ENCODE results near the gene FLT4. TPM values are rescaled to one million over a fixed set of nuclear protein-coding genes. Genes with fewer than 3 reads are reported as not detected.

Gene FLT4
- total RNA-seq, 1 experiment from 2014 or later = 6.3 TPM

- Mint-ChIP-seq H3K27ac (no peak overlapping the region; a peak in 1 of 7 replicates), H3K36me3 (ENCODE audit: insufficient read depth in 1 of 3, low read depth in 3 of 3) (no peaks in the 10 kb centered on the region; a peak in 1 of 7 replicates), H3K4me1 (no peaks in the 10 kb centered on the region; a peak in 1 of 4 replicates), H3K9me3 (no peaks in the 10 kb centered on the region; a peak in 1 of 5 replicates), H3K27me3 (ENCODE audit: low read depth) (peaks cover 2% of the 10 kb centered on the region; the same call in 1 of the 2 replicates), H3K4me3 (no peak overlapping the region)
- Histone ChIP-seq H2AK5ac (ENCODE audit: insufficient read length, low read length) (no peak overlapping the region), H4K20me1 (ENCODE audit: control insufficient read depth, insufficient read depth, insufficient read length) (no peaks in the 10 kb centered on the region), H2AFZ (ENCODE audit: low read length) (no peak overlapping the region), H3K56ac (ENCODE audit: insufficient read length, low read depth, low read length) (no peak overlapping the region), H4K8ac (replicated peaks; ENCODE audit: insufficient read length, low read depth, low read length) (no peak overlapping the region), H3K23me2 (ENCODE audit: insufficient read length, low read depth, low read length, poor library complexity, severe bottlenecking) (no peaks in the 10 kb centered on the region), H4K91ac (ENCODE audit: insufficient read length, low read depth, low read length) (no peak overlapping the region), H2BK20ac (ENCODE audit: low read depth, low read length, poor library complexity, severe bottlenecking) (no peak overlapping the region), H3K27ac (ENCODE audit: insufficient read length, low read depth, low read length) (no peak overlapping the region), H3K4ac (ENCODE audit: low read depth, low read length) (no peak overlapping the region), H3K4me2 (ENCODE audit: insufficient read depth, insufficient read length, low read length) (no peak overlapping the region), H3T11ph (ENCODE audit: low read length) (no peak overlapping the region), H2BK120ac (ENCODE audit: low read depth, low read length, poor library complexity, severe bottlenecking) (no peak overlapping the region), H3K9me3 (ENCODE audit: control insufficient read depth, low read depth, low read length) (no peaks in the 10 kb centered on the region), H2BK12ac (ENCODE audit: insufficient read length, low read depth, low read length) (no peak overlapping the region), H3K79me2 (ENCODE audit: insufficient read depth, low read length) (no peaks in the 10 kb centered on the region), H2BK5ac (ENCODE audit: insufficient read length, low read length) (no peak overlapping the region), H3K9ac (ENCODE audit: extremely low read depth, insufficient read length, low read length) (no peak overlapping the region), H3K79me1 (ENCODE audit: insufficient read depth, low read depth, low read length, poor library complexity, severe bottlenecking) (no peaks in the 10 kb centered on the region), H3K18ac (ENCODE audit: insufficient read length, low read depth, low read length) (no peak overlapping the region), H3K27me3 (ENCODE audit: insufficient read depth, low read length) (no peaks in the 10 kb centered on the region), H3K4me1 (ENCODE audit: insufficient read depth, low read length) (no peaks in the 10 kb centered on the region), H2BK15ac (ENCODE audit: low read depth, low read length) (no peak overlapping the region), H3K23ac (ENCODE audit: insufficient read length, low read depth, low read length) (no peak overlapping the region), H4K5ac (ENCODE audit: insufficient read length, low read depth, low read length) (no peak overlapping the region), H3K14ac (ENCODE audit: insufficient read depth, low read length) (no peak overlapping the region)
- no CpG with 5 or more reads among the region's 15 CpGs for WGBS (ENCODE audit: extremely low coverage, insufficient read length, low lambda C conversion rate)
- DNase-seq = no peak
- no peak for TF ChIP-seq CTCF (conservative IDR thresholded peaks at IDR 0.05)
Measured at GRCh38 chr5:180609386-180609785, 40.0 kb downstream of the FLT4 start.

Measured in H9 (cell line).